HuH-7.5 (cell line): ENCODE measurements around the gene GJD2.

Experiments
- DNase-seq: peaks from one replicate; pipeline ENCODE4 v3.0.0; 2011; ENCODE audit warnings: low spot score

GJD2 gene

DNA sequence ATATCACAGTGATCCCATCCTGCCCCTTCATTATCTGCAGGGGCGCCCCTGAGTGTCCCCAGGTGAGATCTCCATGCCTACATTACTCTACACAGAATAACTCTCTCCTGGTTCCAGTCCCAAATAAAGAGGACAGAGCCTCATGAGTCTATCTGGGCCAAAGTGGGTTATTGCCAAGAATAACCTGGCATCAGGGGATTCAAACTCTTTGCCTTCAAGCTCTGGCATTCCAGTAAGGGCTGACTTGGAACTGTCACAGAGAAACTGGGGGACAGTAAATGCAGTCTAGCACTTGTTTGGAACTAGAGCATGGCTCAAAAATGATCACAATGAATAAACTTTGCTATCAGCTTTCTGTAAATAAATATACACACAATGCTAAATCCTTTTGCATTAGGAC lies 30.3 kb downstream of the GJD2 start:
- no peak for DNase-seq

DNA sequence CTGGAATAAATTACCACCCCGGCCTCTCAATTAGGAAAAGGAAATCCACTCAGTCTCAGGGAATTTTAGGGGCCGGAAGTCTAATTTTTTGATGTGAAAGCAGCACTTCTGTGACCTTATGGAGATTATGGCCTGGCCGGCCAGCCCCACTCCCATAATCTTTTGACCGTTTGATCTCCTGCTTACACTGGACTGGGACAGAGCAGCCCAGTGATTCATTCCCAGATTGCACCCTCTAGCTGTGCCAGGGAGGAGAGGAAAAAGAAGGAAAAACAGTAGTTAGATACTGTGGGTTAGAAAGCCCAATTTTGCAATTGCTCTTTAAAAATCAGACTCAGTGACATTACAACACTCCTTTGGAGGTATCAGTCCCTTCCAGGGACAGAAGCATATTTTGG lies 32.4 kb downstream of the GJD2 start:
- no peak for DNase-seq

DNA sequence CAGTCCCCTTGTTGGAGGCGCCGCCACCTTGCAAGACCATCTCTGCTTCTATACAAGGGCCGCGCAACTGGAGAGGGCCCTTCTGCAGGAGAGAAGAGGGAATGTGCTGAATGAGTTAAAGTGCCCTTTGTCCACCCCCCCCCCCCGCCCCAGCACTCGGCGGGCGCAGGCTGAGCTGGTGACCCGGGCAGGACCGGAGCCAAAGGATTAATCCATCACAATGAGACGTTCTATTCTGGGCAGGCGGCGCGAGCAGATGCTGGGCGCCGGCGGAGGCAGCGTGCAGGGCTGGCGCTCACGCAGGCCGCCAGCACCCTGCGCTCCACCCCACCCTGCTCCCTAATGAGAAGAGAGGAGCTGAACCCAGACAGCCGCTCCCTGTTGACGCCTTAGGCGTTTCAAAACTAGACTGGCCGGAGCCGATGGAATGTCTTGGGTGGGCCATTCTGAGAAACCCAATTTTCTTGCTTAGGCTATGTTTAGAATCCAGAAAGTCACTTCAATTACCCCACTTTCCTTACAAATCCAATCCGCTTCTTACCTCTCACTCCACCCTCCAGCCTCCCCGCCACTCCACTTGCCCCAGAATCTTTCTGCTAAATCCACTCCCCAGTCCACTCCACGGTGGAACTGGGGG lies 32.9 kb downstream of the GJD2 start:
- no peak for DNase-seq

DNA sequence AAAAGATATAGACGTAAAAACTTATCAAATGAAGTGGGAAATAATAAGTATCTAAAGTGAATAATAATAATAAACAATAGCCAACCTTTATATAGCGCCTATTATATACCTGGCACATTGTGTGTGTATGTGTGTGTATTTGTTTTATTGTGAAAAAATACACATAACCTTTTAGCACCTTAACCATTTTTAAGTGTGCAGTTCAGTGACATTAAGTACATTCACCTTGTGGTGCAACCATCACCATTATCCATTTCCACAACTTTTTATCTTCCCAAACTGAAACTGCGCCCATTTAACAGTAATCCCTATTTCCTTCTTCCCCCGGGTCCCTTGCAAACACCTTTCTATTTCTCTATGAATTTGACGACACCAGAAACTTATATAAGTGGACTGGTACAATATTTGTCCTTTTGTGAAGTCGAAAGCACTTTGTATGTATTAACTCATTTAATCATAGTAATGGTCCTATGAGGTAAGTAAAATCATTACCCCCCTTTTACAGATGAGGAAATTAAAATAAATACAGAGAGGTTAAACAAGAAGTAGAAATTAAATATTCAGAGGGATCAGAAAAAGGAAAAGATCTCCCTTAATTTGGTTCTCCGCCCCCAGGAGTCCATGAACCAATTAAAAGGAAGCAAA lies 33.5 kb downstream of the GJD2 start:
- no peak for DNase-seq

DNA sequence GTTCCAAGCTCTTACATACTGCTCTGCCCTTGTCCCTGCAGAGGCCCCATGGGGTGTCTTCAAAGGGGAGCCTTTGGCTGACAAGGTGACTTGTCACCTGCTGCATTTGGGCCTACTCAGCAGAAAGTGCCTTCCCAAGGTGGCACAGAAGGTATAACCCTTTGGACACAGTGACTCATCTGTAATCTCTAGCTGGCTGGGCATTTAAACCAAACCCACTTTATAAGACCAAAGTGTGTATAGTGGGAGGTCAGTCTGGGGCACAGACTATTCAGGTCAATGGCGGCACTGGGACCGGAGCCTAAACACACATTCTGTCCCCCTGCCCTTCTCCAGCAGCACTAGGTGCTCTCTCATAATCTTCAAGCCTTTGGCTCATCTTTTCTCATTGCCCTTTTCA lies 35.1 kb downstream of the GJD2 start:
- DNase-seq: no peak

DNA sequence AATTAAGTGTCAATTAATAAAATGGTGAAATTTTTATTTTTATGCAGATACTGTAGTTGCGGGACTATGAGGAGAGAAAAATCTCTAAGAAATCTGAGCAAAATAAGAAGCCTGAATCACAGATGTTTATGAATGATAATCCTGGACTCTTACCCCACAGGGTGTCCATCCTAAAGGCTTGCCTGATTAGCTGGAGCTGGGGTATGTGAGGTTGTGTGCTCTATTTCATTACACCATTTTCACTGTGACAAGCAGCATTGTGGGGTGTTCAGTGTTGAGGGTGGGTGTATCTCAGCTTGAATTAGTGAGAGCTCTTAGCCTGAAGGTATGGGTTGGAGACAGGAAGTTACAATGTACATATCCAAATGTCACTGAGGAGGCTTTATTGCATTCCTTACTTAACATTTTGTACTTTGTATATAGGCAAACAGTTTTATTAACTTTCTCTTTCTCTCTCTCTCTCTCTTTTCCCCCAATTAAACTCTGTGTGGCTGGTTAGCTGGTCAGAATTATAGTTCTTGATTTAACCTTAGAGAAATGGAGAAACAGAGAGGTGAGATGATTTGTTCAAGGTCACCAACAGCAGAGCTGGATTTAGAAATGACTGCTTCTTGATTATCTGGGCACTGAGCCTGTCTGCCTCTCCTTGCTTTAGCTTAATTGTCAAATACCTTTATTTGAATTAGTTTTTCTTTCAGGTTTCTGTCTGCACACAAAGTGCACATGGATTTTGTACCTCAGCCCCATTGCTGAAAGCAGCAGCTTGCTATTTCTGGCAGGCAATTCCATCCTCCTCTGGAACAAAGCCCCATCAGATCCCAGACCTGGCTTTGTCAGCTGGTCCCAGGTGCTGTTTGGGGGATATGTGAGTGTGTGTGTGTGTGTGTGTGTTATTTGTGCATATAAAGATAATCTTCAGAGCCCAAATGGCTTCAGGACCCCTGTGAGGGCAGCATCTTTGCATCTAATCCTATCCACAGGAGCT lies 35.8 kb downstream of the GJD2 start:
- DNase-seq: no peak

DNA sequence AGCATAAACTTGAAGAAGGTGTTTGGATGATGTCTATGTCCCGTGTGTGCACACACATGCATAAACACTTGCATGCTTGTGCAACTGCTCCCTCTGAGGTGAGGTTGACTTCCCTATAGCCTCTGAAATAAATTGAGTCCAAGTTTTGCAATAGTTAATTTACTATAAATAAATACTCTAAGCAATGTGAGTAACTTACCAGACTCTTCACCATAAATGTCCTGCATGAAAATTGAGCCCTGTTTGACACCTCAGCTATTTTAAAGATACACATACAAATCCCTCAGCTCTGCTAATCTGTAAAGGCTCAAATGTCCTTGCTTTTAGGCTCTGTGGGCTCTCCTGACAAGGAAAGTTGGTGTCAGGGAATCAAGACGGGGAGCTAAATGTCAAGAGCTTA lies 37.1 kb downstream of the GJD2 start:
- no peak for DNase-seq

DNA sequence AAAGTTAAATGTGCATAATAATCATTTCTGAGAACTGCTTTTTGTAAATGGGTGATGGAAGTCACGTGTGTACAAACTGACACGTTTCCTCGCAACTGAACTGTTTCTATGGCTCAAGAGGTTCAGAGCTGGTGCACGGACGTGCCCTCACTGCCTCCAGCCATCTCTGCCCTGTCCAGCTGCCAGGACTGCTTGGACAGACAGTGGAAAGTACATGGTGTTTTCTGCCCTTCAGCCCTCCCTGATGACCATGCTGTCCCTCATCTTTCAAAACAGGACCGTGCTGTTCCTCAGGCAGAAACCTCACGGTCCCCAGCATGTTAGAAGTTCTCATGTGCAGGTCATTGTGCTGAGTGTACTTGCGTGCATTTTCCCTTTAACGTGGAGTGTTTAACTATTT lies 38.7 kb downstream of the GJD2 start:
- no peak for DNase-seq

DNA sequence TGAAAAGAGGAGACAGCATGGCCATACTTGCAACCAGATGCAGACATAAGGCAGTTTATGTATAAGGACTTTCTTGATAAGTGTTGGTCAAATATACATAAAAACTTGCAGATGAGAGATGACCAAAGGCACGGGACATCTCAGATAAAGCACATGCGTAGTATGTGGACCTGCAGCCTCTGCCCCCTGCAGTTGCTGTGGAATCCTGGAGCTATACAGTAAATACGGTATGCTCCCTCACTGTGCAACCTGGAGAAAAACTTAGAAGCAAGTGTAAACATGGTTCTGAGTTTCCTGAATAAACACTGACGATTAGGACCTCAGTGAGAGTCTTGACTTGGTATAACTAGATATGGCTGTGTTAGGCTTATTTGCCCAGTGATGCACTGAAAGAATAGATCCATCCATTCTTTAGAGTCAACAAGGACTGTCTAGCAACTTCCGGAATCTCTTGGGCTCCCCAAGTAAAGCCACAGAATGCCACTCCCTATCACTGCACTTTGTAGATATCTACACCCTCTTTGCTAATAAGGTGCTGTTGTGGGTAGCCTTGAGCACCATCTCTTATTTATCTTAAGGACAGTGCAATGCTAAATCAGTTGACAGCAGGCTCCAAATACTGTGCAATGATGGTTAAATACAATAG lies 40.2 kb downstream of the GJD2 start:
- no peak for DNase-seq

DNA sequence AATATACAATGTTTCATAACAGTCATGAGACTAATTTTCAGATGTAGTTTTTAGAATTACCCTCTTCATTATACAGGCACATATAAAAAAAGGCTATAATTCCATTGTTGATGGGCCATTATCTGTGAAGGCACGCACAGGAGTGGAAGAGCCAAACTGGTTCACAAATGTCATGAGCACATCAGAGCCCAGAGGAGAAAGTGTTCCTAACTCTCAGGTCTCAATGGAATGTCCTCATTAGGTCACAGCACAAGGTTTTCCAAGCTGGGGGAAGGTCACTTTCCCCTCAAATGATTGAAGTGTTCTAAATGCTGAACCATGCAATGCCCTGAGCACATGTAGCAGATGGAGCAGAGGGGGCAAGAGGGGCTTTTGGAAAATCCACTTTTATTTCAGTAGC lies 41.2 kb downstream of the GJD2 start:
- DNase-seq: no peak

DNA sequence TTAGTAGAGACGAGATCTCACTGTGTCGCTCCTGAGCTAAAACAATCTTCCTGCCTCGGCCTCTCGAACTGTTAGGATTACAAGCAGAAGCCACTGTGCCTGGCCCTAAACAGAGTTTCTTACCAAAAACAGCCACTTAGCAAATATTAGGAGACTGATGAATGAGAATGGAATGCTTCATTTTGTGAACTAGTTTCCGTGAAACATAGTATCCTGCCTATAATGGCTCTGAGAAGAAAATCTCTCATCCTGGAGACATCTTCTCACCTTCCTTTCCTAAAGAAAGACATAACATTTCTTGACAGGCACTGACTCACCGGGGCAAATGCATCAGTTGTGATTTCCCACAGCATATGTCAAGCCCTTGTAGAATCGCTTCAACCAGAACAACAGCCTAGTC lies 44.9 kb downstream of the GJD2 start:
- DNase-seq: no peak

DNA sequence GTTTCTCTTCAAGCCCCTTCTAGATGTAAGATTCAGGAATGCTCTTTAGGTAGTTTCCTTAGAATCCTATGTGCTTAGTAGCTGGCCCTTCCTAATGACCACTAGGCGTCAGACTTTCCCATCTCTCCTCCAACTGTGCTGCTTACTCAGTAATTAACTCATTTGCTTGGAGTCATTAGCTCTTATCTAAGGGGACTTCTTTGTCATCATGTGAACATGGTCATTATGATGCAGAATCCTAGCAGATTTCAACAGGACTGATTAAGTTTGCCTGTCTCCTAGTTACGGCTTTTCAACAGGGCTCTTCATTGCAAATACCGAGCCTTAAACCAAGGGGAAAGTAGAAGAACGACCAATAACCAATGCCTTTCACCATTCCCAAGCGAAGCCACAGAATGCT lies 46.4 kb downstream of the GJD2 start:
- DNase-seq: peak; percentile 13

DNA sequence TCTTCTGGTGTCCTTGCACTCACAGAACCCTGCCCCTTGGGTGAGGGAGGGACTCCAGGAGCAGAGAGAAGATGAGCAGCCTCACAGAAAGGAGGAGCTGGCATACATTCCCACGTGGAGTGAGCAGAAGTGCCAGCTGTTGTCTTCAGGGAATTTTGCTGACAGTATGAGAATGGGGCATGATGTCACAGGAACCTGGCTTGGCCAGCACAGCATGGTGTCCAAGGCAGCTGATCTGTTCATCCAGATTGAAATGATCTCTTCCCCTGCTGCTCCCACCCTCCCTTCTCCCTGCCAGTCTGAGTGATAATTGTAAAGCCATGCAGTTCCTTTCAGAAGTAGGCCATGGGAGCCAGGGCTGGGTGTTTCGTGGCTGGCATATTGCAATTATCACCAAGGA lies 53.3 kb downstream of the GJD2 start:
- no peak for DNase-seq
